NCI-H128 (cell line): Measurements from ENCODE around the gene CATSPER4.

ENCODE experiments used
- DNase-seq: peaks from one replicate; lab custom pipeline; 2025; ENCODE audit not compliant: unreplicated experiment; lab: John Stamatoyannopoulos, UW

Gene CATSPER4

GRCh38 chr1:26164036-26164860 is 26.2 kb upstream of the CATSPER4 start:
- DNase-seq: no peak

- no peak for DNase-seq
These were observed 25.2 kb upstream of the CATSPER4 start for GRCh38 chr1:26164861-26165842.

GRCh38 chr1:26166719-26167281 is 23.6 kb upstream of the CATSPER4 start:
- DNase-seq: no peak

GRCh38 chr1:26168410-26169197 is 21.8 kb upstream of the CATSPER4 start, which contains the start of gene C1orf232:
Gene C1orf232 (minus strand): TSS chr1:26168963. CDS start chr1:26168499, 464 bp downstream.
- peak; percentile 57 for DNase-seq

- no peak for DNase-seq
These were observed 21.2 kb upstream of the CATSPER4 start for GRCh38 chr1:26169198-26169554.

- peak; percentile 75 for DNase-seq
These were observed 20.5 kb upstream of the CATSPER4 start, which contains the start of gene ZNF593 for GRCh38 chr1:26169669-26170471. Gene ZNF593 (plus strand): TSS chr1:26169908. CDS start chr1:26169984, 76 bp downstream.

GRCh38 chr1:26170472-26170821 is 20.0 kb upstream of the CATSPER4 start:
- no peak for DNase-seq

- no peak for DNase-seq
These were observed 19.0 kb upstream of the CATSPER4 start, which contains the start of gene ZNF593OS for GRCh38 chr1:26171084-26172072. Gene ZNF593OS (minus strand): TSS chr1:26171832. CDS start chr1:26171661, 171 bp downstream.

- no peak for DNase-seq
These were observed 15.1 kb upstream of the CATSPER4 start for GRCh38 chr1:26175346-26175745.

- DNase-seq: no peak
These were observed 13.2 kb upstream of the CATSPER4 start, which contains the start of gene CNKSR1 for GRCh38 chr1:26177182-26177684. Gene CNKSR1 (plus strand): TSS chr1:26177491. CDS start chr1:26177548, 57 bp downstream.

- DNase-seq: no peak
These were observed 10.3 kb upstream of the CATSPER4 start for GRCh38 chr1:26180010-26180506.

- DNase-seq: no peak
These were observed 8.6 kb upstream of the CATSPER4 start for GRCh38 chr1:26181586-26182382.

GRCh38 chr1:26182383-26182696 is 8.1 kb upstream of the CATSPER4 start:
- no peak for DNase-seq

GRCh38 chr1:26184086-26184485 is 6.3 kb upstream of the CATSPER4 start:
- DNase-seq: no peak

- DNase-seq: no peak
These were observed 5.5 kb upstream of the CATSPER4 start for GRCh38 chr1:26184883-26185282.

GRCh38 chr1:26187882-26188281 is 2.5 kb upstream of the CATSPER4 start:
- DNase-seq: no peak

- DNase-seq: no peak
These were observed 1.9 kb upstream of the CATSPER4 start for GRCh38 chr1:26188477-26188876.
